Activated CD4-positive, alpha-beta T cell treated with anti-CD3 and anti-CD28 coated beads for 24 hours (primary cell): ENCODE data around the gene ROPN1B.

ENCODE experiments used
- DNase-seq, 2 donors: peaks; one replicate each; pipeline ENCODE4 v3.0.0-alpha.2; 2020; ENCODE audit warnings: low read depth in 2 of 2

ROPN1B gene

DNA sequence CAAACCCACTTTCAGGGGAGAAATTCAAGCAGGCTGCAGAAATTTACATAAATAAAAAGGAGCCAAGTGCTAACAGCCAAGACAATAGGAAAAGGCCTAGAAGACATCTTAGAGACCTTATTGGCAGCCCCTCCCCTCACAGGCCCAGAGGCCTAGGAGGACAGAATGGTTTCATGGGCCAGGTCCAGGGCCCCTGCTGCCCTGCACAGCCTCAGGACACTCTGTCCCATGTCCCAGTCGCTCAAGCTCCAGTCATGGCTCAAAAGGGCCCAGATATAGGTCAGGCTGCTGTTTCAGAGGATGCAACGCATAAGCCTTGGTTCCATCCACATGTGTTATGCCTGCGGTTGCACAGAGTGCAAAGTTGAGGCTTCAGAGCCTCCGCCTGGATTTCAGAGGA lies 59.1 kb downstream of the ROPN1B start:
- no peak for DNase-seq

GRCh38 chr3:126029241-126029640 lies 60.3 kb downstream of the ROPN1B start:
- no peak for DNase-seq

GRCh38 chr3:126030455-126030854 lies 61.5 kb downstream of the ROPN1B start:
- no peak for DNase-seq

GRCh38 chr3:126031981-126032471 lies 63.0 kb downstream of the ROPN1B start:
- no peak for DNase-seq
